IMR-90 (cell line): ENCODE results near the gene TSKS. TPM values are rescaled to one million over a fixed set of nuclear protein-coding genes. Genes with fewer than 3 reads are reported as not detected.

Experiments used
- ATAC-seq: fragments of 200-7000 bp; cut with Tn5 transposase; 2 replicates; pipeline ENCODE4 v1.9.1; 2020; ENCODE audit warnings: low read depth, mild to moderate bottlenecking, moderate library complexity
- BruUV-seq: library from RNA; stranded (reverse); fragments of 400-500 nt; replicated peaks from 2 replicates; lab custom pipeline; 2021; lab: Mats Ljungman, UMichigan
- CTCF ChIA-PET: fragments of 300-600 bp; formaldehyde crosslinking; extraction: SDS; loops from one replicate; lab custom pipeline; 2021; ENCODE audit warnings: antibody characterized with exemption; lab: Yijun Ruan, JAX
- POLR2A ChIA-PET: fragments of 300-600 bp; sonication (Branson Sonifier 250); formaldehyde crosslinking; loops from one replicate; lab custom pipeline; 2022; ENCODE audit warnings: antibody characterized with exemption; ENCODE audit not compliant: unreplicated experiment; lab: Charles Lee
- DNase-seq: peaks from one replicate; pipeline ENCODE4 v3.0.0; 2013
- H2AFZ ChIP-seq: replicated peaks from 2 replicates; pipeline ENCODE3; 2013; ENCODE audit warnings: low read length, mild to moderate bottlenecking; ENCODE audit not compliant: poor library complexity
- H2AK5ac ChIP-seq: 2 replicates; pipeline ENCODE4 v1.6.1; 2013; ENCODE audit warnings: low read depth, low read length, inconsistent platforms
- H2AK9ac ChIP-seq: replicated peaks from 2 replicates; pipeline ENCODE3; 2013; ENCODE audit warnings: mild to moderate bottlenecking, low read depth, low read length, moderate library complexity; ENCODE audit not compliant: poor library complexity
- H2BK120ac ChIP-seq: 2 replicates; pipeline ENCODE4 v1.6.1; 2013; ENCODE audit warnings: low read depth, low read length, inconsistent platforms
- H2BK15ac ChIP-seq: 3 replicates; pipeline ENCODE4 v1.6.1; 2013; ENCODE audit warnings: low read depth, low read length, inconsistent platforms
- H2BK20ac ChIP-seq: 2 replicates; pipeline ENCODE4 v1.6.1; 2013; ENCODE audit warnings: low read depth, mild to moderate bottlenecking, inconsistent platforms, low read length, moderate library complexity
- H2BK5ac ChIP-seq: 2 replicates; pipeline ENCODE4 v1.6.1; 2013; ENCODE audit warnings: mild to moderate bottlenecking, low read depth, low read length, inconsistent platforms; ENCODE audit not compliant: poor library complexity, severe bottlenecking
- H3K14ac ChIP-seq: replicated peaks from 2 replicates; pipeline ENCODE4 v1.6.1; 2013; ENCODE audit warnings: low read depth, low read length, inconsistent platforms
- H3K18ac ChIP-seq: 2 replicates; pipeline ENCODE4 v1.6.1; 2013; ENCODE audit warnings: low read depth, low read length, control low read depth
- H3K23ac ChIP-seq: 2 replicates; pipeline ENCODE4 v1.6.1; 2013; ENCODE audit warnings: low read depth, low read length, inconsistent platforms
- H3K27ac ChIP-seq: 2 replicates; pipeline ENCODE4 v1.5.1; 2013; ENCODE audit warnings: mild to moderate bottlenecking, control low read depth, low read length; ENCODE audit not compliant: insufficient read depth
- H3K27me3 ChIP-seq: 2 replicates; pipeline ENCODE4 v1.6.1; 2013; ENCODE audit warnings: low read length; ENCODE audit not compliant: control insufficient read depth, insufficient read depth
- H3K36me3 ChIP-seq: 2 replicates; pipeline ENCODE4 v1.6.1; 2013; ENCODE audit warnings: low read length, mixed read lengths; ENCODE audit not compliant: control insufficient read depth, insufficient read depth
- H3K4ac ChIP-seq: 2 replicates; pipeline ENCODE4 v1.6.1; 2013; ENCODE audit warnings: low read depth, low read length, inconsistent platforms
- H3K4me1 ChIP-seq: 2 replicates; pipeline ENCODE4 v1.6.1; 2013; ENCODE audit warnings: low read length, mixed read lengths; ENCODE audit not compliant: control insufficient read depth, insufficient read depth
- H3K4me2 ChIP-seq: 2 replicates; pipeline ENCODE4 v1.6.1; 2013; ENCODE audit warnings: low read depth, mild to moderate bottlenecking, control low read depth, low read length, moderate library complexity
- H3K4me3 ChIP-seq: 2 replicates; pipeline ENCODE4 v1.5.1; 2013; ENCODE audit warnings: low read depth, mild to moderate bottlenecking, control low read depth, low read length, moderate library complexity; ENCODE audit not compliant: insufficient read depth
- H3K56ac ChIP-seq: 2 replicates; pipeline ENCODE4 v1.6.1; 2013; ENCODE audit warnings: low read length, inconsistent platforms; ENCODE audit not compliant: insufficient read depth; ENCODE audit errors: extremely low read depth
- H3K79me1 ChIP-seq, 2 experiments: 2 replicates each; pipeline ENCODE4 v1.6.1; 2013; ENCODE audit warnings: low read length in 2 of 2, inconsistent platforms in 1 of 2, low read depth in 1 of 2
- H3K9ac ChIP-seq: 2 replicates; pipeline ENCODE4 v1.6.1; 2013; ENCODE audit warnings: low read depth, low read length, control low read depth
- H3K9me1 ChIP-seq: 2 replicates; pipeline ENCODE4 v1.6.1; 2013; ENCODE audit warnings: low read length, inconsistent platforms; ENCODE audit not compliant: insufficient read depth
- H3K9me3 ChIP-seq: 2 replicates; pipeline ENCODE4 v1.6.1; 2013; ENCODE audit warnings: low read length; ENCODE audit not compliant: control insufficient read depth, insufficient read depth
- H4K20me1 ChIP-seq: 2 replicates; pipeline ENCODE4 v1.6.1; 2013; ENCODE audit warnings: low read length, inconsistent platforms; ENCODE audit not compliant: insufficient read depth
- H4K5ac ChIP-seq: 2 replicates; pipeline ENCODE4 v1.6.1; 2013; ENCODE audit warnings: mild to moderate bottlenecking, low read depth, low read length, control low read depth
- H4K8ac ChIP-seq, 2 experiments: 2 replicates each; pipeline ENCODE4 v1.6.1; 2013; ENCODE audit warnings: low read depth in 2 of 2, low read length in 2 of 2, control low read depth in 1 of 2, inconsistent platforms in 1 of 2
- H4K91ac ChIP-seq: 2 replicates; pipeline ENCODE4 v1.6.1; 2013; ENCODE audit warnings: low read depth, low read length, inconsistent platforms; ENCODE audit not compliant: insufficient read depth
- BHLHE40 ChIP-seq: fragments of 150-350 bp; IDR thresholded peaks from 2 replicates; pipeline ENCODE4 v1.6.1; 2016; ENCODE audit warnings: mild to moderate bottlenecking, low read depth, low read length
- CEBPB ChIP-seq: IDR thresholded peaks from 2 replicates; pipeline ENCODE4 v1.6.1; 2012; ENCODE audit warnings: low read depth, low read length, improper control_type of control experiment
- CTCF ChIP-seq: conservative IDR thresholded peaks from 2 replicates; pipeline ENCODE4 v1.5.1; 2012; ENCODE audit warnings: mild to moderate bottlenecking, low read depth, low read length, improper control_type of control experiment
- ELK1 ChIP-seq: fragments of 150-350 bp; IDR thresholded peaks from 2 replicates; pipeline ENCODE4 v1.6.1; 2016; ENCODE audit warnings: low read depth, mild to moderate bottlenecking, low read length, moderate library complexity, borderline replicate concordance
- FOS ChIP-seq: fragments of 150-350 bp; IDR thresholded peaks from 2 replicates; pipeline ENCODE4 v1.6.1; 2016; ENCODE audit warnings: low read depth, low read length
- MAFK ChIP-seq: IDR thresholded peaks from 2 replicates; pipeline ENCODE4 v1.6.1; 2012; ENCODE audit warnings: low read depth, low read length, improper control_type of control experiment
- MAZ ChIP-seq: IDR thresholded peaks from 2 replicates; pipeline ENCODE4 v1.6.1; 2012; ENCODE audit warnings: low read depth, mild to moderate bottlenecking, low read length, improper control_type of control experiment, moderate library complexity, borderline replicate concordance
- NFE2L2 ChIP-seq: fragments of 150-350 bp; IDR thresholded peaks from 2 replicates; pipeline ENCODE4 v1.6.1; 2016; ENCODE audit warnings: low read depth, mild to moderate bottlenecking, low read length
- POLR2A ChIP-seq: IDR thresholded peaks from 2 replicates; pipeline ENCODE4 v1.6.1; 2012; ENCODE audit warnings: mild to moderate bottlenecking, low read depth, low read length
- RAD21 ChIP-seq: IDR thresholded peaks from 2 replicates; pipeline ENCODE4 v1.6.1; 2012; ENCODE audit warnings: low read length, improper control_type of control experiment
- SMC3 ChIP-seq: fragments of 150-350 bp; IDR thresholded peaks from 2 replicates; pipeline ENCODE4 v1.6.1; 2016; ENCODE audit warnings: low read depth, mild to moderate bottlenecking, antibody characterized with exemption, low read length, moderate library complexity
- WGBS, 2 experiments: methylation state at CpG; one replicate each; pipeline versions ENCODE4 v1.1.5 to v1.1.7; 2013; ENCODE audit warnings: missing lambda C conversion rate in 2 of 2; ENCODE audit not compliant: insufficient read length in 1 of 2; ENCODE audit errors: extremely low coverage in 2 of 2; 5-methylcytosine and 5-hydroxymethylcytosine counted together
- dilution Hi-C: fragments of 300-500 bp; cut with HindIII; formaldehyde crosslinking; loops from one replicate; pipeline ENCODE4 v1.14.3; 2018; ENCODE audit warnings: low sequenced_read_pairs; ENCODE audit not compliant: unreplicated experiment
- in situ Hi-C: fragments of 300-500 bp; cut with MboI; formaldehyde crosslinking; loops from 3 replicates; pipeline ENCODE4 v1.14.3; 2019; ENCODE audit warnings: low sequenced_read_pairs, inconsistent platforms, mixed read lengths
- intact Hi-C: fragments of 100-400 bp; cut with micrococcal nuclease; formaldehyde crosslinking; loops from 2 replicates; pipeline ENCODE4 v1.10.0; 2022
- polyA plus RNA-seq, 3 experiments: library from polyadenylated mRNA; depleted of rRNA; stranded (reverse); fragments of >200 nt; gene quantifications; 2 replicates each; pipeline ENCODE4 v1.2.3, GENCODE V29; 2012; ENCODE audit warnings: low replicate concordance in 1 of 3
- total RNA-seq: library from RNA; depleted of rRNA; stranded (reverse); fragments of >200 nt; gene quantifications from 2 replicates; pipeline ENCODE4 v1.2.3, GENCODE V29; 2012

Gene TSKS
- total and polyA plus RNA-seq, 2 of the 4 experiments (the other 2 are of a cell fraction) = not detected

GRCh38 chr19:49739098-49739497, 24.0 kb downstream of the TSKS start:
- no peak overlapping the region for H4K8ac ChIP-seq
- H3K9ac ChIP-seq = no peak overlapping the region
- no peaks in the 10 kb centered on the region for H4K20me1 ChIP-seq
- no peaks in the 10 kb centered on the region for H3K9me1 ChIP-seq
- no peaks in the 10 kb centered on the region for H3K36me3 ChIP-seq
- WGBS, 2 experiments = no CpG with 5 or more reads among the region's 1 CpG
- H2AFZ ChIP-seq = no peak overlapping the region
- no peaks in the 10 kb centered on the region for H3K9me3 ChIP-seq
- no peaks in the 10 kb centered on the region for H3K4me1 ChIP-seq
- no peaks in the 10 kb centered on the region for H3K79me1 ChIP-seq
- H3K23ac ChIP-seq = no peak overlapping the region
- no peak overlapping the region for H4K5ac ChIP-seq
- no peak for DNase-seq
- CTCF ChIA-PET = no interaction called here
- no peak overlapping the region for H3K18ac ChIP-seq
- dilution Hi-C loops = no loop called here
- no peak overlapping the region for H3K4ac ChIP-seq
- TF ChIP-seq BHLHE40 (no peak), SMC3 (no peak), RAD21 (no peak), CEBPB (no peak), MAFK (no peak), POLR2A (no peak), FOS (no peak), NFE2L2 (no peak), MAZ (no peak), ELK1 (no peak), CTCF (no peak)
- no peak overlapping the region for H2BK20ac ChIP-seq
- no peaks in the 10 kb centered on the region; the same call in 1 of the 2 replicates for H3K27me3 ChIP-seq
- no TSS peak for BruUV-seq
- H3K14ac ChIP-seq = no peak overlapping the region
- no peak for ATAC-seq
- no peak overlapping the region for H4K91ac ChIP-seq
- no peak overlapping the region for H2AK5ac ChIP-seq
- no peak overlapping the region for H2BK5ac ChIP-seq
- intact Hi-C loops = no loop called here
- in situ Hi-C loops = no loop called here
- H3K4me3 ChIP-seq = no peak overlapping the region
- no peak overlapping the region for H2BK15ac ChIP-seq
- no peak overlapping the region for H3K4me2 ChIP-seq
- no peak overlapping the region for H2AK9ac ChIP-seq
- no peak overlapping the region for H3K56ac ChIP-seq
- POLR2A ChIA-PET = no interaction called here
- H3K27ac ChIP-seq = no peak overlapping the region
- no peak overlapping the region for H2BK120ac ChIP-seq
